SJSA1 (cell line): Measurements from ENCODE around the gene SUPT20HL1. TPM values are rescaled to one million over a fixed set of nuclear protein-coding genes. Genes with fewer than 3 reads are reported as not detected.
A peak's percentile ranks its signal among the peaks of the same experiment; 100 is the strongest.

ENCODE experiments used
- DNase-seq, 2 experiments: peaks; one replicate each; pipeline ENCODE4 v3.0.0-alpha.2; 2015 to 2020; ENCODE audit warnings: low spot score in 2 of 2, low read depth in 1 of 2
- H3K27ac ChIP-seq: fragments of 250-450 bp; sonication (Bioruptor Pico); 2 replicates; pipeline ENCODE4 v1.5.1; 2020; ENCODE audit warnings: mild to moderate bottlenecking, moderate library complexity
- H3K27me3 ChIP-seq: fragments of 250-450 bp; sonication (Bioruptor Pico); replicated peaks from 2 replicates; pipeline ENCODE4 v1.5.1; 2020; ENCODE audit warnings: mild to moderate bottlenecking, moderate library complexity
- H3K36me3 ChIP-seq: fragments of 250-450 bp; sonication (Bioruptor Pico); 2 replicates; pipeline ENCODE4 v1.5.1; 2020; ENCODE audit warnings: mild to moderate bottlenecking
- H3K4me1 ChIP-seq: fragments of 250-450 bp; sonication (Bioruptor Pico); replicated peaks from 2 replicates; pipeline ENCODE4 v1.6.1; 2021; ENCODE audit warnings: mild to moderate bottlenecking
- H3K4me3 ChIP-seq: fragments of 250-450 bp; sonication (Bioruptor Pico); 2 replicates; pipeline ENCODE4 v1.5.1; 2020; ENCODE audit warnings: mild to moderate bottlenecking
- H3K9me3 ChIP-seq: fragments of 250-450 bp; sonication (Bioruptor Pico); replicated peaks from 2 replicates; pipeline ENCODE4 v1.5.1; 2020; ENCODE audit warnings: mild to moderate bottlenecking
- total RNA-seq: library from RNA; depleted of rRNA; stranded (reverse); fragments of >200 nt; shearing (Covaris generic); gene quantifications from 2 replicates; pipeline ENCODE4 v1.2.3, GENCODE V29; 2014; rRNA removed

SUPT20HL1 gene
- total RNA-seq, 1 experiment from 2014 or later, result not detected

DNA sequence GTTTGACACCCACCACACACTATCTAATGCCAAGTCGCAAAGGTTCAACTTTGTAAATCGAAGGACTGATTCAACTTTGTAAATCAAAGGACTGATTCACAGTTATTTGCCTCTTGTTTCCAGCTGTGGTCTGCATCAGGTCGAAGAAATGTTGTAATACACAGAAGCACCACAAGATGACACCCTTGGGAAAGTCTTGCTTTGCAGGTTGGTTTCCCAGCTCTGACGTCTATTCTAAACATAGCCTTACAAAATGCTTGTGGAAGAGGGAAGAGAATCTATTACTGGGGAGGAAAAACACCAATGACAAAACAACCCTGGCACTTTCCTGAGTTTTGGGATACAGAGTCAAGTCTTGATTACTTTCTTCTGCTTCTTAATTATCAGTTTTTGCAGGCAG is 35.3 kb downstream of the SUPT20HL1 start:
- Histone ChIP-seq H3K9me3 (no peaks in the 10 kb centered on the region), H3K27ac (no peak overlapping the region), H3K4me1 (no peaks in the 10 kb centered on the region), H3K36me3 (no peaks in the 10 kb centered on the region), H3K27me3 (no peaks in the 10 kb centered on the region), H3K4me3 (no peak overlapping the region)
- DNase-seq, result peak in 1 of 2 experiments; percentile 20

DNA sequence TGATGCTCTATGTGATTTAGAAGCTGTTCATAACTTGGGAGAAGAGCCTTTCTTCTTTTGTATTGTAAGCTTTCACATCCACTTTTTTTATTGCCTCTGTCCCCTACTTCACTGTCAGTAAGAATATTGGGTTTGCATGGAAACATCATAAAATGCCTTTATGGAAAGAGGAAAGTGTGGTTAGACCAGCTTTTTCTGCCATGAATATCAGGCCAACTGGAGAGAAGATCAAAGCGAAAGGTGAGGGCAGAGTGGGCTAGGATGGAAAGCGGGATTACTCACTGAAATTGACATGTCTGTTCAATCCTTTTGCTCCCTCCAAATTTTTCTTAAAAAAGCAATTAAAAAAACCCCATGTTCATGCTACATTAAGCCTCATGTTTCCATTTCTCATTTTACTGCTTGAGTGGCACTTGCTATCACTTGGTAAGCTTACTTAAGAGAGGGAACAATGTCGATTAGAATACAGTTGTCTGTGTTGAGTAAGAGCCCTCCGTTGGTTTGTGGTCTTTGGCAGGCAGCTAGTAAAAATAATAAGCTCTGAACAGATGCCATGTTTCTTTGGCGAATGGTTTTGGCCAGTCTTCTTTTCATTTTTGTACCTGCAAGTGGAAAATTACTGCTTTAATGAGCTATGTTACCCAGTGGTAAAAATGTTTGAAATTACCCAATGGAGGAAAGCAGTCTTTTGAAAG is 35.9 kb downstream of the SUPT20HL1 start:
- H3K27me3 ChIP-seq, result no peaks in the 10 kb centered on the region
- no peak for DNase-seq
- no peak overlapping the region for H3K4me3 ChIP-seq
- H3K27ac ChIP-seq, result no peak overlapping the region
- no peaks in the 10 kb centered on the region for H3K4me1 ChIP-seq
- no peaks in the 10 kb centered on the region for H3K9me3 ChIP-seq
- no peaks in the 10 kb centered on the region for H3K36me3 ChIP-seq

DNA sequence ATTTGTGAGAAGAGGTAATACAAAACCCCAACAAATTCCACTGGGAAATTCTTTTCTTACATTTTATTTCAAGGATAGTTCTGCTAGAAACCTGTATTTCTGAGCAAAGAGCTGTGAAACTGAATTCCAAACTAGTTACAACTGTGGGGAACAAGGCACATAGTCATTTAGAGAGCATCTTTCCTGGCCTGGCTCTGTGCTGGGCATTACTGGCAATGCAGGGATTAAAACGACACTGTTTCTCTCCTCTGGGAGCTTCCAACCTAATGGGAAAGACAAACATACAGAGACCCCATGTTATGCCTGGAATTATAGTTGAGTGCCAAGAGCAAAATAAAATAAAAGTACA is 36.5 kb downstream of the SUPT20HL1 start:
- Histone ChIP-seq H3K9me3 (no peaks in the 10 kb centered on the region), H3K27ac (no peak overlapping the region), H3K36me3 (no peaks in the 10 kb centered on the region), H3K27me3 (no peaks in the 10 kb centered on the region), H3K4me1 (no peaks in the 10 kb centered on the region), H3K4me3 (no peak overlapping the region)
- DNase-seq, result no peak

DNA sequence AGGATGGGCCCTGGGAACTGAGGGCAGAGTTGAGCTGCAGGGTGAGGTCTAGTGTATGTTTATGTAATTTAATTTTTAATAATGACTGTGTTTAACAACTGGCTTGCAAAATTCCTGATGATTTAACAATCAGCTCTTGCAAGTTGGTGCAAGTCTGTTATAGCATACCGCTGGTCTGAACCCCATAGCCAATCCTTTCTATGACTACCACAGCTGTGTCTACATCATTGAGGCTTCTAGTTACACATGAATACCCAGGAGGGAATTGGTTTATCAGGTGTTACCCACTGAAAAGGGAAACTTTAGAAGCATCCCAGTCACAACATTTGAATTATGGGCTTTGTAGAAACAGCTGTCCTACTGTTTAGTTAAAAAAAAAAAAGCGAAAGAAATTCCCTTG is 38.3 kb downstream of the SUPT20HL1 start:
- no peak for DNase-seq
- no peaks in the 10 kb centered on the region for H3K36me3 ChIP-seq
- H3K9me3 ChIP-seq, result no peaks in the 10 kb centered on the region
- H3K4me3 ChIP-seq, result no peak overlapping the region
- H3K27ac ChIP-seq, result no peak overlapping the region
- H3K4me1 ChIP-seq, result no peaks in the 10 kb centered on the region
- no peaks in the 10 kb centered on the region for H3K27me3 ChIP-seq

DNA sequence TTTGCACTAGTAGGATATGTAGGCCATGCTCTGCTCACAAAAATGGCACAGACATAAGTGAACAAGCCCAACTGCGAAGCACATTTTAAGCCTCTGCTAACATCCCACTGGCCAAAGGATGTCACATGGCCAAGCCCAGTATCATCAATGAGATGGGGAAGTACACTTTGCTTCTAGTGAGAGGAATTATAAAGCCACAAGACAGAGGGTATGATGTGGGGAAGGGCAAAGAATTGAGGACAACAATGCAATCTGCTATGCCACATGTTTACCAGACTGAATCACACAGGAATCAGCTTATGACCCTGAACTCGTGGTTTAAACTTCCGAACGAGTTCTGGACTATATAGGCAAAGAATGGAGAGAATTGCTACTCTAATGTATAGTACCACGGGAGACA is 39.1 kb downstream of the SUPT20HL1 start:
- Histone ChIP-seq H3K36me3 (no peaks in the 10 kb centered on the region), H3K27me3 (no peaks in the 10 kb centered on the region), H3K4me3 (no peak overlapping the region), H3K27ac (no peak overlapping the region), H3K4me1 (no peaks in the 10 kb centered on the region), H3K9me3 (no peaks in the 10 kb centered on the region)
- no peak for DNase-seq

DNA sequence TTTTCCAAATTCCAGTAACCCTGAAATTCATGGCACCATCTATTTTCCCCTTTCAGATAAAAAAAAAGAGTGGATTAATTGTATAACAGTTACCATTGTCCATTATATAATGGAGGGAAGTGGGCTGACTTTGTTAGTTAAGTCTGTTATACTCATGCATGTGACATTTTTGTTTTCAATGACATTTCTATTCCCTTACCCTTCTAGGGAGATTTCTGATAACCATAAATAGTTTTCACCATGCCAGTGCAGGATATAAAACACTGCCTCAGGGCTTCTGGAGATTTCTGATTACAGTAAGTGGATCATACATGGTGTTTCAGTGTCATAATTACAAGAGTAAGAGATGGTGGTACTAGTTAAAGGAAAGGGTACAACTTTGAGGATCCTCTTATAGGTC is 45.5 kb downstream of the SUPT20HL1 start:
- Histone ChIP-seq H3K27ac (no peak overlapping the region), H3K4me3 (no peak overlapping the region), H3K36me3 (no peaks in the 10 kb centered on the region), H3K27me3 (no peaks in the 10 kb centered on the region), H3K9me3 (no peaks in the 10 kb centered on the region), H3K4me1 (no peaks in the 10 kb centered on the region)
- DNase-seq, result no peak

Other genes starting within 250 kb of the SUPT20HL1 start
- 15.6 and 29.9 TPM in 2 replicates for gene ZFX, start 210.9 kb upstream of the SUPT20HL1 start, total RNA-seq
- gene SUPT20HL2, start 46.6 kb upstream of the SUPT20HL1 start, total RNA-seq, result not detected in 2 replicates
- gene PDK3, start 104.6 kb downstream of the SUPT20HL1 start, total RNA-seq, result 1.6 and 1.9 TPM in 2 replicates